Stomach (tissue), 19 donors: Measurements from ENCODE around the gene FAM177B. TPM values are rescaled to one million over a fixed set of nuclear protein-coding genes. Genes with fewer than 3 reads are reported as not detected.

Experiments
- DNase-seq, 2 donors: peaks; one replicate each; pipeline versions ENCODE4 v3.0.0 to v3.0.0-alpha.2; 2013 to 2019
- H3K27ac ChIP-seq, 5 donors: fragments of 200-600 bp in 4 of 5; sonication (generic) in 4 of 5; one replicate each; pipeline ENCODE4 v1.5.1; 2013 to 2019; ENCODE audit warnings: mild to moderate bottlenecking in 1 of 5, moderate library complexity in 1 of 5
- H3K27me3 ChIP-seq, 3 donors: fragments of 200-600 bp; sonication (generic); one replicate each; pipeline ENCODE4 v1.5.1; 2017 to 2019; ENCODE audit warnings: mixed run types in 1 of 3
- H3K36me3 ChIP-seq, 4 donors: fragments of 200-600 bp; sonication (generic); 1 replicate in 3 of 4; 2 replicates in 1 of 4; pipeline ENCODE4 v1.5.1; 2016 to 2019
- H3K4me1 ChIP-seq, 4 donors: fragments of 200-600 bp; sonication (generic); one replicate each; pipeline ENCODE4 v1.5.1; 2016 to 2019
- H3K4me3 ChIP-seq, 4 donors: fragments of 200-600 bp; sonication (generic) in 3 of 4; one replicate each; pipeline ENCODE4 v1.5.1; 2016 to 2019; ENCODE audit warnings: mild to moderate bottlenecking in 1 of 4
- H3K9me3 ChIP-seq, 4 donors: fragments of 200-600 bp; sonication (generic); one replicate each; pipeline ENCODE4 v1.5.1; 2016 to 2019
- CTCF ChIP-seq, 7 experiments: fragments of 450-650 bp in 4 of 7; fragments of 200-600 bp in 3 of 7; sonication (generic) in 3 of 7; IDR thresholded peaks; one replicate each; pipeline ENCODE4 v1.5.1; 2016 to 2019; ENCODE audit warnings: antibody characterized with exemption in 7 of 7, control low read depth in 2 of 7, mild to moderate bottlenecking in 1 of 7
- EP300 ChIP-seq: sonication (generic); formaldehyde crosslinking; IDR thresholded peaks from one replicate; pipeline ENCODE4 v1.6.1; 2017; ENCODE audit warnings: antibody characterized with exemption
- POLR2A ChIP-seq, 4 donors: fragments of 450-650 bp; IDR thresholded peaks; one replicate each; pipeline ENCODE4 v1.6.1; 2016; ENCODE audit warnings: antibody characterized with exemption in 4 of 4, control low read depth in 2 of 4, mild to moderate bottlenecking in 1 of 4, moderate library complexity in 1 of 4
- POLR2AphosphoS5 ChIP-seq, 3 donors: sonication (generic); formaldehyde crosslinking; IDR thresholded peaks; one replicate each; pipeline ENCODE4 v1.6.1; 2016; ENCODE audit warnings: antibody characterized with exemption in 3 of 3
- WGBS, 5 donors: extraction: QIAGEN DNeasy Blood & Tissue Kit in 3 of 5; methylation state at CpG; one replicate each; pipeline versions ENCODE4 v1.1.5 to v1.1.7; 2013 to 2018; 5-methylcytosine and 5-hydroxymethylcytosine counted together
- intact Hi-C: fragments of 100-400 bp; cut with DNase I; formaldehyde crosslinking; loops from one replicate; pipeline ENCODE4 v1.15.1; 2023; ENCODE audit warnings: low total_unique reads
- long read RNA-seq, 10 donors: transcript quantifications; one replicate each; lab custom pipeline, GENCODE V29; 2026
- polyA plus RNA-seq, 3 donors: library from polyadenylated mRNA; stranded (reverse); fragments of 200-250 nt; gene quantifications; one replicate each; pipeline ENCODE4 v1.2.3, GENCODE V29; 2013
- total RNA-seq, 5 donors: library from RNA; depleted of rRNA; stranded (reverse); fragments of >200 nt; gene quantifications; one replicate each; pipeline versions ENCODE4 v1.1.0 to v1.2.3, GENCODE V29; 2014 to 2016
- donor health status: healthy with polysubstance abuse.
- donor health status: Bipolar disorder and iron deficiency.
- donor health status: healthy.

FAM177B gene
- total RNA-seq: 10 to 100 TPM in 2 of 5 donors, 1 to 10 TPM in 1, not detected in 2; 4.1 to 39.7 (median 21.9) TPM
- 10 to 100 TPM in 1 of 3 donors, 1 to 10 TPM in 2; 2.0 to 53.9 (median 5.9) TPM for polyA plus RNA-seq
- long read RNA-seq, donor 1: 0 reads
- long read RNA-seq, donor 2, partial matches to known transcripts: 0 of 1 reads
- long read RNA-seq, donor 2, other reads (novel, unspliced or antisense): 0 of 1 reads
- long read RNA-seq, donor 3: 0 reads
- long read RNA-seq, donor 4: 0 reads
- long read RNA-seq, donor 5: 0 reads
- long read RNA-seq, donor 6: 0 reads
- long read RNA-seq, donor 7: 0 reads
- long read RNA-seq, donor 8: 0 reads
- long read RNA-seq, donor 9: 0 reads
- long read RNA-seq, donor 10: 0 reads

- DNase-seq: peak in 1 of 2 donors; percentile 56
- 19 to 26% (median 24%) methylated on average over 1 of the region's 1 CpG for WGBS, 5 donors
- Histone ChIP-seq H3K9me3 (no peaks in the 10 kb centered on the region), H3K4me1 (peaks cover 4 to 18% (median 11%) of the 10 kb centered on the region in 4 donors), H3K27me3 (no peaks in the 10 kb centered on the region), H3K27ac (peak within 1 kb of the TSS; percentile 55 to 83 (median 75)), H3K4me3 (peak within 1 kb of the TSS in 2 of 4 donors; percentile 3 to 26), H3K36me3 (peaks cover 18 to 57% (median 42%) of the 10 kb centered on the region in 4 donors)
- intact Hi-C loops: no loop called here
- TF ChIP-seq CTCF (IDR thresholded peaks at IDR 0.05) (no peak), EP300 (no peak), POLR2A (IDR thresholded peaks at IDR 0.05) (no peak), POLR2AphosphoS5 (IDR thresholded peaks at IDR 0.05) (peak in 2 of 3 donors; percentile 72 to 78)
These were observed at the start of gene FAM177B for GRCh38 chr1:222736972-222737371. FAM177B (plus strand) TSS chr1:222737202; CDS start chr1:222746546, 9,344 bp downstream.

DNA sequence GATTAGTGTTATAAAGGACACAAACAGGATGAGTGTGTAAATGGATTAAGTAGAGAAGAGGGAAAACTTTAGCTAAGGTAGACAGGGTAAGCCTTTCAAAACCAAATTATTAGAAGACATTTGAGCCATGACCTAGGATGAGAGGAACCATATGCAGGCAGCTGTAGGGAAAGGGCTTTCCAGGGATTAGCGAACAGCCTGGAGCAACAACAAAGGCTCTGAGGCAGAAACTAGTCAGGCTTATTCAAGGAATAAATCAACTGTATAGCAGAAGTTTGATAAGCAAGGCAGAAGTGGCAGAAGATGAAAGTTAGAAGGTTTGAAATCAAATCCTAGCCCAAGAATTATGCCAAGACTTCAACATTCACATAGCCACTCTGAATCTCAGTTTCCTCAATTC lies 46.0 kb upstream of the FAM177B start:
- no peaks in the 10 kb centered on the region for H3K9me3 ChIP-seq
- no peaks in the 10 kb centered on the region for H3K4me1 ChIP-seq
- WGBS, 5 donors: 82 to 100% (median 90%) methylated on average over 1 of the region's 1 CpG
- peaks cover 7 to 43% (median 34%) of the 10 kb centered on the region in 4 donors for H3K36me3 ChIP-seq
- H3K4me3 ChIP-seq: no peak overlapping the region
- no peak for DNase-seq
- intact Hi-C loops: no loop called here
- H3K27ac ChIP-seq: no peak overlapping the region
- no peaks in the 10 kb centered on the region for H3K27me3 ChIP-seq
- TF ChIP-seq CTCF (IDR thresholded peaks at IDR 0.05): no peak
- no peak for TF ChIP-seq POLR2A (IDR thresholded peaks at IDR 0.05)
- TF ChIP-seq POLR2AphosphoS5 (IDR thresholded peaks at IDR 0.05): no peak
- TF ChIP-seq EP300: no peak

GRCh38 chr1:222694927-222695326 lies 42.1 kb upstream of the FAM177B start:
- Histone ChIP-seq H3K4me1 (peaks cover 0 to 6% (median 0%) of the 10 kb centered on the region in 4 donors), H3K4me3 (no peak overlapping the region), H3K27me3 (no peaks in the 10 kb centered on the region), H3K27ac (no peak overlapping the region), H3K9me3 (no peaks in the 10 kb centered on the region), H3K36me3 (peaks cover 0 to 37% (median 19%) of the 10 kb centered on the region in 4 donors)
- 80 to 88% (median 82%) methylated on average over 5 of the region's 5 CpGs for WGBS, 5 donors
- TF ChIP-seq CTCF (IDR thresholded peaks at IDR 0.05): no peak
- TF ChIP-seq POLR2AphosphoS5 (IDR thresholded peaks at IDR 0.05): no peak
- no peak for TF ChIP-seq POLR2A (IDR thresholded peaks at IDR 0.05)
- TF ChIP-seq EP300: no peak
- no peak for DNase-seq
- intact Hi-C loops: no loop called here

DNA sequence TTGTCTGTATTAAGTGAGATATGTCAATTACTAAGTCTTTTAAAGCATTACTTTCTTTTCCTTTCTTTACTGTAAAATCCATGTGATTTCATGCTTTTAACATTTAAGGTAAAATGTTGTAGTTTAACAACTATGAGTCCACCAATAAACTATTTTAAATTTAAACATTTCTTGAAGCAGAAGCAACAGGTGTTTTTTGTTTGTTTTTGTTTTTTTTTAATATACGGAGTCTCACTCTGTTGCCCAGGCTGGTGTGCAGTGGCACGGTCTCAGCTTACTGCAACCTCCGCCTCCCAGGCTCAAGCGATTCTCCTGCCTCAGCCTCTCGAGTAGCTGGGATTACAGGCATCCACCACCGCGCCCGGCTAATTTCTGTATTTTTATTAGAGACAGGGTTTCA lies 40.3 kb upstream of the FAM177B start:
- no peak overlapping the region for H3K4me3 ChIP-seq
- no peaks in the 10 kb centered on the region for H3K27me3 ChIP-seq
- TF ChIP-seq POLR2A (IDR thresholded peaks at IDR 0.05) (no peak), POLR2AphosphoS5 (IDR thresholded peaks at IDR 0.05) (no peak), CTCF (IDR thresholded peaks at IDR 0.05) (no peak), EP300 (no peak)
- no peaks in the 10 kb centered on the region for H3K9me3 ChIP-seq
- DNase-seq: no peak
- H3K36me3 ChIP-seq: peaks cover 0 to 47% (median 36%) of the 10 kb centered on the region in 4 donors
- no peak overlapping the region for H3K27ac ChIP-seq
- peaks cover 0 to 6% (median 0%) of the 10 kb centered on the region in 4 donors for H3K4me1 ChIP-seq
- WGBS, 5 donors: 94 to 98% (median 95%) methylated on average over 8 of the region's 8 CpGs
- intact Hi-C loops: no loop called here
